Measurements from ENCODE around the gene ANXA11.

ANXA11 gene

GRCh38 chr10:80168679-80169380, 36.5 kb downstream of the ANXA11 start:
- ChIA-PET POLR2A (no interaction called here), CTCF (interaction anchor here (0.8 to 1.3 kb wide), 2 partner anchors 10 to 20 kb away, joined by 5 read pairs; no protein-coding TSS in a partner anchor)
- Histone ChIP-seq H3K4me1 (ENCODE audit: control insufficient read depth, insufficient read depth, low read length) (no peaks in the 10 kb centered on the region), H3K36me3 (ENCODE audit: control insufficient read depth in 2 of 2, insufficient read depth in 1 of 2, low read length in 2 of 2) (peaks cover 0 to 69% of the 10 kb centered on the region in 2 experiments; a peak in 2 of 3 replicates), H3K9me3 (ENCODE audit: control insufficient read depth, insufficient read depth, low read depth, low read length) (no peaks in the 10 kb centered on the region), H3K4me3 (ENCODE audit: low read depth, low read length) (no peak overlapping the region), H3K27ac (ENCODE audit: extremely low read depth, low read depth, low read length) (no peak overlapping the region)
- TF ChIP-seq ZNF664 (tag by site-specific recombination; IDR thresholded peaks at IDR 0.05) (no peak), ZIC2 (tag by site-specific recombination; IDR thresholded peaks at IDR 0.05) (peak; percentile 82), GLIS2 (tag by site-specific recombination; IDR thresholded peaks at IDR 0.05) (peak; percentile 46; the same call in 1 of the 2 replicates), ZNF10 (tag by site-specific recombination; IDR thresholded peaks at IDR 0.05) (no peak), GLIS1 (tag by site-specific recombination; IDR thresholded peaks at IDR 0.05) (peak; percentile 45; the same call in 1 of the 2 replicates)
- TF ChIP-seq, protein P1, sequence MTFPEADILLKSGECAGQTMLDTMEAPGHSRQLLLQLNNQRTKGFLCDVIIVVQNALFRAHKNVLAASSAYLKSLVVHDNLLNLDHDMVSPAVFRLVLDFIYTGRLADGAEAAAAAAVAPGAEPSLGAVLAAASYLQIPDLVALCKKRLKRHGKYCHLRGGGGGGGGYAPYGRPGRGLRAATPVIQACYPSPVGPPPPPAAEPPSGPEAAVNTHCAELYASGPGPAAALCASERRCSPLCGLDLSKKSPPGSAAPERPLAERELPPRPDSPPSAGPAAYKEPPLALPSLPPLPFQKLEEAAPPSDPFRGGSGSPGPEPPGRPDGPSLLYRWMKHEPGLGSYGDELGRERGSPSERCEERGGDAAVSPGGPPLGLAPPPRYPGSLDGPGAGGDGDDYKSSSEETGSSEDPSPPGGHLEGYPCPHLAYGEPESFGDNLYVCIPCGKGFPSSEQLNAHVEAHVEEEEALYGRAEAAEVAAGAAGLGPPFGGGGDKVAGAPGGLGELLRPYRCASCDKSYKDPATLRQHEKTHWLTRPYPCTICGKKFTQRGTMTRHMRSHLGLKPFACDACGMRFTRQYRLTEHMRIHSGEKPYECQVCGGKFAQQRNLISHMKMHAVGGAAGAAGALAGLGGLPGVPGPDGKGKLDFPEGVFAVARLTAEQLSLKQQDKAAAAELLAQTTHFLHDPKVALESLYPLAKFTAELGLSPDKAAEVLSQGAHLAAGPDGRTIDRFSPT (tag by site-specific recombination; IDR thresholded peaks at IDR 0.05): 0 out of 2 replicates have a peak, but pooled peaks have one; percentile 11

GRCh38 chr10:80168162-80168511, 37.2 kb downstream of the ANXA11 start:
- POLR2A ChIA-PET: interaction anchor here (1.3 kb wide), 1 partner anchor 10 kb away, joined by 3 read pairs; no protein-coding TSS in a partner anchor
- Histone ChIP-seq H3K9me3 (ENCODE audit: control insufficient read depth, insufficient read depth, low read depth, low read length) (no peaks in the 10 kb centered on the region), H3K4me3 (ENCODE audit: low read depth, low read length) (no peak overlapping the region), H3K27ac (ENCODE audit: extremely low read depth, low read depth, low read length) (no peak overlapping the region), H3K4me1 (ENCODE audit: control insufficient read depth, insufficient read depth, low read length) (no peaks in the 10 kb centered on the region), H3K36me3 (ENCODE audit: control insufficient read depth in 2 of 2, insufficient read depth in 1 of 2, low read length in 2 of 2) (peaks cover 0 to 75% of the 10 kb centered on the region in 2 experiments; a peak in 2 of 3 replicates)
- CTCF ChIA-PET: interaction anchor here (0.8 to 1.3 kb wide), 2 partner anchors 10 to 19 kb away, joined by 5 read pairs; no protein-coding TSS in a partner anchor
- no peak for TF ChIP-seq ZNF350 (tag by site-specific recombination; IDR thresholded peaks at IDR 0.05)
- TF ChIP-seq GLIS2 (tag by site-specific recombination; IDR thresholded peaks at IDR 0.05): no peak
- TF ChIP-seq ZNF121 (tag by site-specific recombination; IDR thresholded peaks at IDR 0.05): no peak
- no peak for TF ChIP-seq ZNF629 (tag by site-specific recombination; IDR thresholded peaks at IDR 0.05)
- no peak for TF ChIP-seq ZNF707 (tag by site-specific recombination; IDR thresholded peaks at IDR 0.05)
- no peak for TF ChIP-seq ZNF174 (tag by site-specific recombination; IDR thresholded peaks at IDR 0.05)
- no peak for TF ChIP-seq ZNF19 (tag by site-specific recombination; IDR thresholded peaks at IDR 0.05; ENCODE audit: low read depth)
- TF ChIP-seq, protein P2, sequence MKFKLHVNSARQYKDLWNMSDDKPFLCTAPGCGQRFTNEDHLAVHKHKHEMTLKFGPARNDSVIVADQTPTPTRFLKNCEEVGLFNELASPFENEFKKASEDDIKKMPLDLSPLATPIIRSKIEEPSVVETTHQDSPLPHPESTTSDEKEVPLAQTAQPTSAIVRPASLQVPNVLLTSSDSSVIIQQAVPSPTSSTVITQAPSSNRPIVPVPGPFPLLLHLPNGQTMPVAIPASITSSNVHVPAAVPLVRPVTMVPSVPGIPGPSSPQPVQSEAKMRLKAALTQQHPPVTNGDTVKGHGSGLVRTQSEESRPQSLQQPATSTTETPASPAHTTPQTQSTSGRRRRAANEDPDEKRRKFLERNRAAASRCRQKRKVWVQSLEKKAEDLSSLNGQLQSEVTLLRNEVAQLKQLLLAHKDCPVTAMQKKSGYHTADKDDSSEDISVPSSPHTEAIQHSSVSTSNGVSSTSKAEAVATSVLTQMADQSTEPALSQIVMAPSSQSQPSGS (tag by site-specific recombination; IDR thresholded peaks at IDR 0.05; ENCODE audit: low read depth): no peak
- TF ChIP-seq ZNF488 (tag by site-specific recombination; IDR thresholded peaks at IDR 0.05): no peak
- TF ChIP-seq HOXD13 (CRISPR knock-in tag; IDR thresholded peaks at IDR 0.05; ENCODE audit: borderline replicate concordance): no peak
- TF ChIP-seq, protein P3, sequence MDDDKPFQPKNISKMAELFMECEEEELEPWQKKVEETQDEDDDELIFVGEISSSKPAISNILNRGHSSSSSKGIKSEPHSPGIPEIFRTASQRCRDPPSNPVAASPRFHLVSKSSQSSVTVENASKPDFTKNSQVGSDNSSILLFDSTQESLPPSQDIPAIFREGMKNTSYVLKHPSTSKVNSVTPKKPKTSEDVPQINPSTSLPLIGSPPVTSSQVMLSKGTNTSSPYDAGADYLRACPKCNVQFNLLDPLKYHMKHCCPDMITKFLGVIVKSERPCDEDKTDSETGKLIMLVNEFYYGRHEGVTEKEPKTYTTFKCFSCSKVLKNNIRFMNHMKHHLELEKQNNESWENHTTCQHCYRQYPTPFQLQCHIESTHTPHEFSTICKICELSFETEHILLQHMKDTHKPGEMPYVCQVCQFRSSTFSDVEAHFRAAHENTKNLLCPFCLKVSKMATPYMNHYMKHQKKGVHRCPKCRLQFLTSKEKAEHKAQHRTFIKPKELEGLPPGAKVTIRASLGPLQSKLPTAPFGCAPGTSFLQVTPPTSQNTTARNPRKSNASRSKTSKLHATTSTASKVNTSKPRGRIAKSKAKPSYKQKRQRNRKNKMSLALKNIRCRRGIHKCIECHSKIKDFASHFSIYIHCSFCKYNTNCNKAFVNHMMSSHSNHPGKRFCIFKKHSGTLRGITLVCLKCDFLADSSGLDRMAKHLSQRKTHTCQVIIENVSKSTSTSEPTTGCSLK (tag by site-specific recombination; IDR thresholded peaks at IDR 0.05): no peak

Data from HEK293 (cell line).